SK-N-SH treated with all-trans-retinoic acid at 6 μM for 48 hours (cell line): ENCODE data around the gene FCGBP.

Experiments
- ARNTL ChIP-seq: fragments of 450-650 bp; formaldehyde crosslinking; IDR thresholded peaks from 2 replicates; pipeline ENCODE4 v1.5.0; 2020; ENCODE audit warnings: low read depth, mild to moderate bottlenecking, moderate library complexity, borderline replicate concordance
- CSDC2 ChIP-seq: fragments of 250-450 bp; sonication (Bioruptor Pico); IDR thresholded peaks from 2 replicates; pipeline ENCODE4 v1.5.0; 2020; ENCODE audit warnings: mild to moderate bottlenecking, moderate library complexity
- CSRNP3 ChIP-seq: fragments of 250-450 bp; sonication (Bioruptor Pico); IDR thresholded peaks from 2 replicates; pipeline ENCODE4 v1.5.1; 2021; ENCODE audit warnings: mild to moderate bottlenecking, moderate library complexity
- GLIS3 ChIP-seq: fragments of 250-450 bp; sonication (Bioruptor Pico); IDR thresholded peaks from 2 replicates; pipeline ENCODE4 v1.5.0; 2020; ENCODE audit warnings: mild to moderate bottlenecking, moderate library complexity
- RARB ChIP-seq: fragments of 250-450 bp; sonication (Bioruptor Pico); IDR thresholded peaks from 2 replicates; pipeline ENCODE4 v1.8.0; 2021; ENCODE audit warnings: mild to moderate bottlenecking, moderate library complexity
- ZFP30 ChIP-seq: fragments of 450-650 bp; formaldehyde crosslinking; IDR thresholded peaks from 2 replicates; pipeline ENCODE4 v1.5.0; 2022; ENCODE audit warnings: mild to moderate bottlenecking, moderate library complexity
- ZNF565 ChIP-seq: fragments of 450-650 bp; formaldehyde crosslinking; conservative IDR thresholded peaks from 2 replicates; pipeline ENCODE4 v1.5.0; 2020; ENCODE audit warnings: low read depth, mild to moderate bottlenecking, moderate library complexity
- ZNF70 ChIP-seq: fragments of 450-650 bp; formaldehyde crosslinking; IDR thresholded peaks from 2 replicates; pipeline ENCODE4 v1.5.0; 2020; ENCODE audit warnings: mild to moderate bottlenecking, moderate library complexity
- ZNF8 ChIP-seq: fragments of 450-650 bp; formaldehyde crosslinking; IDR thresholded peaks from 2 replicates; pipeline ENCODE4 v1.5.0; 2020; ENCODE audit warnings: mild to moderate bottlenecking, moderate library complexity

DNA sequence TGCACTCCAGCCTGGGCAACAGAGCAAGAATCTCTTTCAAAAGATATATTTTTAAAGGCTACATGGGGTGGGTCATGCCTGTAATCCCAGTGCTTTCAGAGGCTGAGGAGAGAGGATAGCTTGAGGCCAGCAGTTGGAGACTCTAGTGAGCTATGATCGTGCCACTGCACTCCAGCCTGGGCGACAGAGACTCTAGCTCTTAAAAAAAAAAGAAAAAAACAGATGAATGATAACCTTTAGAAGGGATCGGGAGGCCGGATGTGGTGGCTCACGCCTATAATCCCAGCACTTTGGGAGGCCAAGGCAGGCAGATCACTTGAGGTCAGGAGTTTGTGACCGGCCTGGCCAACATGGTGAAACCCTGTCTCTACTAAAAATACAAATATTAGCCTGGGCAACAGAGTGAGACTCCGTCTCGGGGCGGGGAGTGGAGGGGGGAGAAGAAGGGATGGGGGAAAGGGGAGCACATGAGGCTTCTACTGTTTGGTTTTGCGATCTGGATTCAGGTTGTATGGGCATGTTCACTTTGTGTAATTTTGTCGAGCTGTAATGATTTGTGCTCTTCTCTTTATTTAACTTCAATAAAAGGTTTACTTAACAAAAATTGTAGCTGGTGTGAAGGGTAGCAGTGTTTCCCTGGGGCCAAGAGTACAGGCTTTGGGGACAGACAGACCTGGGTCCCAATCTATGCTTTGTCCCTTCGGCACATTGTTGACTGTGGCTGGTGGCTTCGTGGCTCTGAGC, 35.4 kb upstream of the FCGBP start:
- no peak for TF ChIP-seq CSRNP3 (CRISPR knock-in tag)
- no peak for TF ChIP-seq ARNTL (CRISPR knock-in tag)
- TF ChIP-seq GLIS3 (CRISPR knock-in tag) = no peak
- no peak for TF ChIP-seq ZNF8 (CRISPR knock-in tag)
- TF ChIP-seq ZNF70 (CRISPR knock-in tag) = no peak
- no peak for TF ChIP-seq RARB
- no peak for TF ChIP-seq CSDC2
- TF ChIP-seq ZNF565 (CRISPR knock-in tag) = no peak
- TF ChIP-seq ZFP30 (CRISPR knock-in tag) = no peak
